HG02973 (cell line): ENCODE measurements around the gene VSIG10L.
A peak's percentile ranks its signal among the peaks of the same experiment; 100 is the strongest.

Experiments used
- ATAC-seq: cut with Tn5 transposase; IDR thresholded peaks from one replicate; pipeline ENCODE4 v1.9.1; 2021; ENCODE audit warnings: moderate library complexity; ENCODE audit not compliant: unreplicated experiment

The VSIG10L gene

DNA sequence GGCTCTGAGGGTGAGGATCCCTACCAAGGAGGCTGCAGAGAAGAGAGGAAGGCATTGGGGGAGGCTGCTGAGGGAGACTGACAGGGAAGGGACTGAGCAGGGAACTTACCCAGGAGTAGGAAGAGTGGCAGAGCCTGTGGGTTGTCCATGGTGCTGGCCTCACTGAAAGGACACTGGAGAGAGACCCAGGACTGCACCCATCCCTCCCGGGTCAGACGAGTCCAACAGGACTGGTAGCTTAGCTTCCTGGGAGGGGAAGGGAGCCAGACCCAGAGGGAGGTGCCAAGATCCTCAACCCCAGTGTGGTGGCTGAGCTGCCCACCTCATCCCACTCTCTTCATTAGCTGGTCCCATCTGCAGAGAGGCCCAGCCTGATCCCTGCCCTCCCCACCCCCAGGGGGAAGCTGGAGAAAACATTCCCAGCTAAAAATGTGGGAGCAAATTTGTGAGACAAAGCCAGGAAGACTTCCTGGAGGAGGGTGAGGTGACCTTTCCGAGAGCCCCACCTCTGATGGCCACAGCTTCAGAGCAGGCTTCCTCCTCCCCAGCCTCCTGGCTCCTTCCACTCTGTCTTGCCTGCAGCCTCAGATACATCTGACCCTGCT lies at the start of gene VSIG10L:
Gene VSIG10L, minus strand, starts transcription at position 164 of the 605 bp plus-strand sequence. Its CDS starts 15 bp downstream, at position 149.
- no peak for ATAC-seq

DNA sequence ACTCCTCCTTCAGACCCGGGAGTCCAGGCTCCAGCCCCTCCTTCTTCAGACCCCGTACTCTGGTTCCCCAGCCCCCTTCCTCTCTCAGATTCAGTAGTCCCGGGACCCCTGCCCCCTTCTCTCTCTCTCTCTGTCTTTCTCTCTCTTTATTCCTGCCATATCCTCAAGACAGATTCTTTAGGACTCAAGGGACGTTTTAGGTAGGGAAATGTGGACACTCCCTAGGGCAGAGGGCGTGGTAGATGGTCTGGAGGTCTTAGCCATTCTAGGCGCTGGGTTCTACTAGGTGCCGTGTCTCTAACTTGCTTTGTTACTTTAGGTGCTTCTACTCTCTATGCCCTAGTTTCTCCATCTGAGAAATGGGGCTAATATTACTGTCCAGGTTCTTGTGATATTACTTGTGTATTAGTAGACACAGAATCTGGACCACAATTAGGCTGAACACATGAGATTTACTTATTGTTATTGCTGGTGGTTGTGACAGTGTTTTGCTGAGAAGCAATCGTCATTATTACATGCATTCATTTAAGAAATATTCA lies 49.2 kb upstream of the VSIG10L start:
- ATAC-seq = no peak

GRCh38 chr19:51389143-51389542 lies 47.2 kb upstream of the VSIG10L start:
- ATAC-seq = no peak

GRCh38 chr19:51387924-51388389 lies 46.0 kb upstream of the VSIG10L start, which contains the start of gene LIM2:
LIM2 (minus strand) TSS chr19:51387974; CDS start chr19:51387443, 531 bp downstream.
- no peak for ATAC-seq

DNA sequence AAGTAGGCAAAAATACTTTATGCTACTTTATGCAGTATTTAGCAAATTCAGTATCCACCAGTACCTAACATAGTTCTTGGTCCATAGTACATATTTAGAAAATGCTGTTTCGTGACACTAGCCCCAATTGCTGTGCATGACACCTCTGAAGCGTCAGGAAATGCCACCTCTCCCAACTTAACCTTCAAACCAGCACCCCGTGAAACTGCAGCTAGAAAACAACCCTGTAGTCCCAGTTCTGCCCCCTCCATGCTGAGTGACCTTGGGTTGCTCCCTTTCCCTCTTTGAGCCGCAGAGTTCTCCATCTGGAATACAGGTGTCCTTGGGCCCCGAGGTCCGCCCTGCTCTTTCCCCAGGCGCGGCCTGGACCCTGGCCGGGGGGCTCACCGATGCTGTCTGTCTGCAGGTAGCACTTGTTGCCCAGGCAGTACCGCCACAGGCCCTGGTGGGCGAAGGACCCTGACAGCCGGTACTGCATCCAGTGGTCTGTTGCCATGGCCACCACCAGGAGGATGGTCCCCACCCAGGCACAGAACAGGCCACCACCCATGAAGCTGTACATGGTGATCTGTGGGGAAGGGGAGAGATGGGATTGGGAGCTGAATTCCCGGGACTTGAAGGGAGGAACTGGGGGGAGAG lies 45.1 kb upstream of the VSIG10L start:
- no peak for ATAC-seq

- ATAC-seq = no peak
Measured at GRCh38 chr19:51382004-51382403, 40.1 kb upstream of the VSIG10L start.

GRCh38 chr19:51380379-51380778 lies 38.4 kb upstream of the VSIG10L start:
- ATAC-seq = no peak

DNA sequence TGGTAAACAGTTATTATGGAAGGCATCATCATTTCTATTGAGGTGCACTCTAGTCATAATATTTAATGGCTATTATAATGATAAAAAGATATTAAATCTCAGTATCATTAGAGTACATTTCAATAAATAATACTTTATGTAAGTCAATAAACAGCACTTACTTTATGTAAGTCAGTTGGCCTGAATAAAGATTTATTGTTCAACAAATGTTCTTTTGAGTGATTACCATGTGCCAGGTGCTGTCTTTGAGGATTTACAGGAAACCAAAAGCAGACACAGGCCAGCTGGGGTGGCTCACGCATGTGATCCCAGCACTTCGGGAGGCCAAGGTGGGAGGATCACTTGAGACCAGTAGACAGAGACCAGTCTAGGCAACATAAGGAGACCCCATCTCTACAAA lies 35.5 kb upstream of the VSIG10L start:
- ATAC-seq = no peak

GRCh38 chr19:51375504-51376221 lies 33.7 kb upstream of the VSIG10L start:
- no peak for ATAC-seq

- ATAC-seq = no peak
Measured at GRCh38 chr19:51372649-51373504, 30.9 kb upstream of the VSIG10L start, which contains the start of gene NKG7. NKG7 (minus strand) TSS chr19:51372654; CDS start chr19:51372535, 119 bp downstream.

DNA sequence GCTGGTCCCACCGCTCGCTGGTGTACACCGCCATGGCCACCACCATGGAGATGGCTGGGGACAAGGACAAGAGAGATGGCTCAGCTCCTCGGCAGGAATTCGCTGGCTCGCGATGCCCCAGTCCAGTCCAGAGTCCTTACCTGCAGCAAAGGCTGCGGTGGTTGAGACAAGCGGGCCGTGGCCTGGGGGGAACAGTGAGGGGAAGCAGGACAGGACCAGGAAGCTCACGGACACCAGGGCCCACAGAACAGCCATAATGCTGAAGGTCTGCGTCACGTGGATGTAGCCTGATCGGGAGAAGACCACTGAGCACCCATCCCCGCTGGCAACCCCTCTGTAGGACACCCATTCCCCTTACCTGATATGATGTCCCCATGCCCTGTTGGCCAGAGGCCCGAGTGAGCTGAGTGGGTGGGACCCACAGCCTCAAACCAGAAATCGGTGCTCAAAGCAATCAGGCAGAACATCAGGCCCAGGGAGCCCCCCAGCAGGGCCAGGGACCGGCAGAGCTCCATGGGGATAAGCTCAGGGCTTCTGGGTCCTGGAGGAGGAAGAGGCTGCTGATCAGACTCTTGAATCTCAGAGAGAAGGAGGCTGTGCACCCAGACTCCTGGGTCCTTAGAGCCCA lies 30.2 kb upstream of the VSIG10L start:
- ATAC-seq = no peak

DNA sequence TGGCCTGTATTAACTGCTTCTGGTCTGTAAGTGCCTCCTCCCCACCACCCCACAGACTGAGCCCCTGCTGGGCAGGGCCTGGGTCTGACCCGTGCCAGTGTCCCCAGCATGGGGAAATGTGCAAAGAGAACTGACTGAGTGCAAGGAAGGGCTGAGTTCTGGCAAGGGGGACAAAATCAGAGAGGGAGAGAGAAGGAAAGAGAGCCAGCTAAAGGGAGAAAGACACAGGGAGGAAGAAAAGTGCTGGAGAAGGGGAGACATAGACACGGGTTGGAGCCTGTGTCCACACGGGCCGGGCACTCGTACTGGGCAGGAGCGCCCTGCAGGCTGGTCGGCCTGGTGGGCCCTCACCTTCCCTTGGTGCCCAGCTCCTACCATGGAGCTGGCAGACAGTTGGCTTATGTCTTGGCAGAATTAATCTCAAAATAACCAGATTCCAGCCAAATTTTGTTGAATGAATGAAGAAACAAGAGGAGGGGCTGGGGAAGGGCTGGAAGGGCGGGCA lies 29.3 kb upstream of the VSIG10L start:
- ATAC-seq = no peak

GRCh38 chr19:51370230-51370629 lies 28.3 kb upstream of the VSIG10L start:
- ATAC-seq = no peak

DNA sequence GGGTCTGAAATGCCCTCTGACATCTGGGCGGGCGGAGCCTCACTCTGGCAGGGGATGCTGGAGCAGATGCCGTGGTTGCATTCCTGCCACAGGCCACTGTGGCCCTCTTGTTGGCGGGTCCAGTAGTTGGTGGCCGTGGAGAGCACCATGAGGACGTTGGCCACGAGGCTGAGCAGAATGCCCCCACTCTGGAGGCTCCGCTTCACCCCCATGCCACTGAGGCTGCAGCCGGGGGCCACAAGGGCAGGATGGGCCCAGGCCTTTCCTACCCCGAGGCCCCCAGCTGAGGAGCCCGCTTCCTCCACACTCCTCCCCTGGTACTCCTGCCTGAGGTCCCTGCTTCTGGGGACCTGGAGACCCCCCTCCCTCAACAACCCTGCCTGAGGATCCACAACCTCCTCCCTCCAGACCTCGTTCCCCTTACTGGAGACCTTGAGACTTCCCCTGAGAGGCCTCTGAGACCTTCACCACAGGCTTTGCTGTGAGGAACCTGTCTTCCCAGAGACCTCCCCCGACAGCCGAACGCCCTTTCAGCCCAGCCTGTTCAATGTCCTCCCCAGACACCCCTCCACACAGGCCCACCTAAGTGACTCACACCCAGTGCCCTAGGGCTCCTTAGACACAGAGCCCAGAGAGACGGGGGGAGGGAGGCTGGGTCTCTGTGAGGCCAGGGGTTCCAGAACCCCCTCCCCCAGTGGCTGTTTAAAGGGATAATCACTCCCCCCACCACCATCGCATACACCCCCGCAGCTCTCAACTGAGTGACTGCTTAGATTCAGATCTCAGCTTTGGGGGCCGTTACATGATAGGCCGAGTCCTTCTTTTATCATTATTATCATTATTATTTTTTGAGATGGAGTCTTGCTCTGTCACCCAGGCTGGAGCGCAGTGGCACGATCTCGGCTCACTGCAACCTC lies 26.7 kb upstream of the VSIG10L start, which contains the start of gene CLDND2:
Gene CLDND2, minus strand, starts transcription at position 638 of the 917 bp plus-strand sequence. Its CDS starts 426 bp downstream, at position 212.
- ATAC-seq = no peak

- peak; percentile 71 for ATAC-seq
Measured at GRCh38 chr19:51367565-51368365, 25.8 kb upstream of the VSIG10L start.

GRCh38 chr19:51367255-51367564 lies 25.3 kb upstream of the VSIG10L start:
- no peak for ATAC-seq

DNA sequence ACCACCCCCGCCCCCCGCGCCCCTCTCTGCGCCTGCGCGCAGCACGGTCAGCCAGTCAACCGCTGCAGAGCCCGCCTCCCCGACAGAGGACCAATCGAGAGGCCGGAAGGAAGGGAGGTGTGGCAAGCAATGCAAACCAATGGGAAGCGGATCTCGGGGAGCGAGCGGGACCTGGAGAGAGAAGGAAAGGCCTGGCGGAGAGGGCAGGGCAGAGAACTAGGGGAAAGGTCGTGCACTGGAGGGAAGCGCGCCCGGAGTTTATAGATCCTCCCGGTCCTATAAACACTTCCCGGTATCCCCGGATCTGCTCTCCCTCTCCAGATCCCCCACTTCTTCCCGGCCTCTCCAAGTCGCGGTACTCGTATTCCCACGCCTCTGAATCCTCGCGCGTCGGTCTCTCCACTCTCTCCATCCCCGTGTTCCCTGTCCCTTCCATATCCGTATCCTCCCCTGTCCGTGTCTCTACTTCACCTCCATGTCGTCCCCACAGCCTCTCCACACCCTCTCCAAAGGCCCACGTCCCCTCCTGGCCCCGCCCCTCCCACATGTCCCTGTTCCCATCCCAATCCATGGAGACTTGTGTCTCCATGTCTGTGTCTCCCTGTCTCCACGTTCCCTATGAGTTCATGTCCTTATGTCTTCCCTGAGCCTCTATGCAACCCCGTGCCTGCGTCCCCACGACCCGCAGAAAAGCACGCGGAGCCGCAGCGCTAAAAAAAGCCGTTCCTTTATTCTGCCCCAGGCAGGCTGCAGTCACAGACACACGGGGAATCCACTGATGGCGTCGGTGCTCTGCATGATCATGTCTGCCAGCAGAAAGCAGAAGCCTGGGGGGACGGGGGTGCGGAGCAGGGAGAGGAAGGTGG lies 24.7 kb upstream of the VSIG10L start:
- peak; percentile 40 for ATAC-seq
